RPMI8226 (cell line): ENCODE results near the gene THAP12.
A peak's percentile ranks its signal among the peaks of the same experiment; 100 is the strongest.
"Not testable (repeated sequence)": the region's sequence is repeated elsewhere in the genome, so short reads cannot be mapped to it uniquely, and the experiment has no call there.

Experiments
- DNase-seq: peaks from one replicate; pipeline ENCODE4 v3.0.0-alpha.2; 2015

THAP12 gene

DNA sequence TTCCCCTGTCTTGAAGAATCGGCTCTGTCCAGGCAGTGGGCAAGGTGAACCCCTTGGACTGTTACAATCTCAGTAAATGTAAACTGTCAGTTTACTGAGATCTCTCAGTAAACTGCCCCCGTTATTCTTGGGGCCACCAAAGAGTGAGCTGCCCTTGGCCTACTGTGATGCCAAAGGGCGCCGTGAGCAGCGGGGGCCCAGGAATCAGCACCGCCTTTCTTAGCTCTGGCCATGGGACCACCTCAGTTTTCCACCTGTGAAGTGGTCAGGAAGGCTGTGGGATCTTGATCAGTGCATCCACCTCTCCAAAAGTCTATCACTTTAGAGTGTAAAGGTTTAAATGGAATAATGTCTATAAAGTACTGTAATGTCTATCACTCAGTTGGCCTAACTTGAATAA, 57.1 kb downstream of the THAP12 start:
- no peak for DNase-seq

- not testable (repeated sequence) for DNase-seq
Measured at GRCh38 chr11:76323375-76323774, 57.6 kb downstream of the THAP12 start.

DNA sequence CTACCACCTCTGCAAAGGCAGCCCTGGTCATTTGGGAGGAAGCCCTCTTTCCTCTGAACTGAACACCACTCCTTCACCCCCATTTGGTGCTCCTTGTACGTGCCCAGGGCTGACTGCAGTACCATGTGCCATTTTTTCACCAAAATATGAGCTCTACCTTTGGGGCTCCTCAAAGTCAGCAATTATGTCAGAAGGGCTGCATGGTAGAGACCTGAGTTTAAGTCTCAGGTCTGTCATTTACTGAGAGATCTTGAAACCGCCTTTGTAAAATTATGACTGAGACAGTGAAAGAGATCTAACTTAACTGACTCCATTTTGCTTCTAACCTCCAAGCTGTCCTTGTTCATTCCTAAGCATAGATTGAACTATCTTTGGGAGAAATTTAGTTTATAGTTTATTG, 58.0 kb downstream of the THAP12 start:
- no peak for DNase-seq

GRCh38 chr11:76322540-76322939, 58.4 kb downstream of the THAP12 start:
- no peak for DNase-seq

DNA sequence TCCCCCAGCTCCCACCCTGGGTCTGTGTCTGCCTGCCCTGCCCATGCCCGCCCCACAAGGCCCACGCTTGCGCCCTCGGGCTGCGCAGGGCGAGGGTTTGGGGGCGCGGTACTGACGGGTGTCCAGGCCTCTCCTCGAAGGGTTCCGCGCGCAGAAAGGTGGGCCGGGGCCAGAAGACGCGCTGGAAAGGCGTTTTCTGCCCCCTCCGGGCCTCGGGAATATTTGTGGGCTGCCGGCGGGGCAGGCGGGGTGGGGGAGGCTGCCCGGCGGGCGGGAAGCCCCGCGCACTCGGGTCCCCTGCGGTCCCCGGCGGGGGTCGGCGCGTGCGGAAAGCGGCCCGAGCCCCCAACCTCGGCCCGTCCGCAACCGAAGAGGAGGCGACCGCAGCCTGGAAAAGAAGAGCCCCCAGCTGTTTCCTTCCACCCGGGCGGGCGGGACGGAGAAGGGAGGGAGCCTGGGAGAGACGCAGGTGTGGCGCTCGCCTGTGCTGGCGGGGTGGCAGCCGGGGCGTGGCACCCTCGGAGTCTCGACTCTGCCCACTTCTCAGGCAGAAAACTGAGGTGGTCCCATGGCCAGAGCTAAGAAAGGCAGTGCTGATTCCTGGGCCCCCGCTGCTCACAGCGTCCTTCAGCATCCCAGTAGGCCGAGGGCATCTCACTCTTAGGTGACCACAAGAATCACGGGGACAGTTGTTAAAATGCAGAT, 59.0 kb downstream of the THAP12 start:
- DNase-seq, result no peak

GRCh38 chr11:76321340-76321739, 59.6 kb downstream of the THAP12 start:
- no peak for DNase-seq

DNA sequence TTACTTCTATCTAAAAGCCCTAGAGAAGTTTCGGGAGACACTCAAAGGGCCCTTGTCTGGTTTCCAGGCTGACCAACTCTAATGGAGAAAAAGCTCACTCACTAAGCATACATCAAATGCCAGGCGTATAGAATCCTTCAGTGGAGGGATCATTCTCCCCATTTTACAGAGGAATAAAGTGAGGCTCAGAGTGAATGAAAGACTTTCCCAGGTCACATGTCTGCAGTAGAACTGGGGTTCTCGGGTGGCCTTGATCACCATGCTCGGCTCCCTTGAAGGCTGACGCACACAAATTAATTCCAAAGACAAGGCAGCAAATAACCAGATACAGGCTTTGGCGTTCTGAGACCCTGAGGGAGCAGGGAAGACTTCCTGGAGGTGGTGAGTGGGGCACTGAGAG, 60.0 kb downstream of the THAP12 start:
- no peak for DNase-seq

GRCh38 chr11:76319798-76320197, 61.1 kb downstream of the THAP12 start:
- DNase-seq, result not testable (repeated sequence)

GRCh38 chr11:76318744-76319384, 62.1 kb downstream of the THAP12 start:
- DNase-seq, result peak; percentile 91

GRCh38 chr11:76317296-76317695, 63.6 kb downstream of the THAP12 start:
- no peak for DNase-seq

- DNase-seq, result no peak
Measured at GRCh38 chr11:76316726-76317125, 64.2 kb downstream of the THAP12 start.

GRCh38 chr11:76315182-76315853, 65.6 kb downstream of the THAP12 start:
- DNase-seq, result no peak

DNA sequence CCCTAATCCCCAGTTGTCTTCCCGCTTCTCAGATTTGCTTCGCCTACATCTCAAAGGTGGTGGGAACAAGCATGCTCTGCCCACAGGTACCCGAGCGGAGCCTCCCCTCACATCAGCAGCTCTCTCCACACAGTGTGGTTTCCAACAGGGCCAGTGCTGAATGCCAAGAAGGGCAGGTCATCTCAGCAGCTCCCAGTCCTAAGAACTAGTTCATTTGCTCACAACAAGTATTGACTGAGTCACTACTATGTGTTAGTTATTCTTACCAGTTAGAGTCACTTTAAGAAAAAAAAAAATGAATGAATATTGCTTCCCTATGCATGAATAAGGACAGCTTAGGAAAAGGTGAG, 66.2 kb downstream of the THAP12 start:
- no peak for DNase-seq

GRCh38 chr11:76313913-76314740, 66.8 kb downstream of the THAP12 start:
- no peak for DNase-seq

DNA sequence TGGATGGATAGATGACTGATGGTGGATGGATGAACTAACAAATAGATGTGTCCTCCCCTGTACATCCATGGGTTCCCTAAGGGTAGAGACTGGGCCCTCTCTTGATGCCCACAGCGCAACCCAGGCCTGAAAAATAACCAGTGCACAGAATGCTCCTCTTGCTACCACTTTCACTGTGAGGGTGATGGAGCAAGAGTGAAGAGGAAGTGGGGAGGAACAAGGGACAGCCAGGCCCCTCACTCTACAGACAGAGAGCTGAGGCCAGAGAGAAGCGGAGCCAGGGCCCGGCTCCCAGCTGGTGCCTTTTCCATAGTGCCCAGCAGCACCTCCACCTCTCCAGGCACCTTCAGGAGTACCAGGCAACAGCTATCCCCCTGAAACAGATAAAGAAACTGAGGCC, 67.7 kb downstream of the THAP12 start:
- no peak for DNase-seq

GRCh38 chr11:76310832-76311595, 69.9 kb downstream of the THAP12 start:
- DNase-seq, result no peak

DNA sequence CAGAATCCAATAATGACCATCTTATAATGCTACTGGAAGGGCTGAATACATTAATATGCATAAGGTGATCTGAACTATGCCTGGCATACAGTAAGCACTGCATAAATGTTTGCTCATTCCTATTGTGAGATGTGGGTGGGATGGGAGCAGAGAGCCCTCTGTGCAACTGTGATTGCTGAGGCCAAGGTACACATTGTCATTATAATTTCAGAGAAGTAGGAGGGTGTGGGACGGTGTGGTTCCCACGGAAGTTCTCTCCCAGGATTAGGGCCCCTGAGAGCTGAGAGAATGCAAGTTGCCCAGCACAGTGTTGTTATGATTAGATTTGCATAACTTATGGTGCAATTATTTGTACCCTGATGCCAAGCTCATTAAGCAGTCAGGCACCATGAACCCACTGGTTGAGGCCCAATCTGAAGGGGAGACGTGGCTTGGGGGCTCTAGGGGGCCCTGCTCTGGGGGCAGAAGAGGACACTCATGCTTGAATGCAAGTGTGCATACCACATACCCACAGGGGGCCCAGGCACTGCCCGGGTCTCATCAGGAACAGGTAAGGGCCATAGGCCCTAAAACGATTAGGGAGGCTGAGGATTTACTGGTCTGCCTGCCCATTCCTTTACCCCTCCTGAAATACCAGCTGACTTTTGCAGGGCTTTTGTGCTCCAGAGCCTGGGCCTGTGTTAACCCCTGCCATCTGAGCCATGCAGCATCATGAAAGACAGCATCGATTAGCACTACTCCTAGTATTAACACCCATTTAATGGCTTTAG, 72.8 kb downstream of the THAP12 start:
- DNase-seq, result no peak

- DNase-seq, result no peak
Measured at GRCh38 chr11:76307396-76307795, 73.5 kb downstream of the THAP12 start.

DNA sequence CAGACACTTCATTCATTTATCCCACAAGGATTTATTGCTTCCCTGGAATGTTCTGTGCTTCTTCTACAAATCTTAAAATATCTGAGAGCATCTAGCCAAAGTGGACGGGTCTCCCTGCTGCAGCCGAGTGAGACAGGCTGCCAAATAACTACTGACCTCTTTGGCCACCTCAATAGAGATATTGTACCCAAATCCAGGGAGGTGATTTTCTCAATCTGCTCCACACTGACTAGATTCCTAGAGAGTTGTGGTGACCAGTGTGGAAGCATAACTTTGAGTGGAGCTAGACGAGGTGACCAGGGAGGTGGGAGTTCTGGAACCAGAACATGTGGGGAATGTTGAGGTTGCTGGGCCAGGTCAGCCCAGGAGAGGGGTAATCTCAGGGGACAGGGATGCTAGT, 77.5 kb downstream of the THAP12 start:
- no peak for DNase-seq

DNA sequence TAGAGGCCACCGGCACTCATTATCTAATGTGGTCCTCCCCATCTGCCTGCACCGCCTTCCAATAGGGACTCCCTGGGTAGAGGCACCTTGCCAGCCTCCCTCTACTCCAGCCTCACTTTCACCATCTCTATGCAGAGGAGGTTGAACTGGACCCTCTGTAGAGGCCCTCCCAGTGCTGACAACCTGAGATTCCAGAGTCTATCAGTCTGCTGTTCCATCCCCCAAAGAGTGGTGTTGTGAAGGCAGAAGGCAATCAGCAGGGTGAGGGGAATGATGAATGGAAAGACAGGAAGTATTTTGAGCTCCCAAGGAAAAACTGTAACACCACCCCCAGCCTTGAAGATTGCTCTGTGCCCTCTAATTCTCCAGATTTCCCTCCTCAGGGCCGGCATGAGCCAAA, 77.9 kb downstream of the THAP12 start:
- DNase-seq, result no peak
